PC-9 (cell line): ENCODE results near the gene UBA5.

Experiments used
- EZH2 ChIP-seq: fragments of 200-600 bp; sonication (generic); IDR thresholded peaks from 2 replicates; pipeline ENCODE4 v1.8.0; 2017; ENCODE audit warnings: antibody characterized with exemption, low read depth
- TF ChIP-seq, protein P1 (sequence below): fragments of 200-600 bp; sonication (generic); conservative IDR thresholded peaks from 2 replicates; pipeline ENCODE4 v1.6.1; 2017; ENCODE audit warnings: mixed run types, antibody characterized with exemption, mild to moderate bottlenecking, moderate library complexity

DNA sequence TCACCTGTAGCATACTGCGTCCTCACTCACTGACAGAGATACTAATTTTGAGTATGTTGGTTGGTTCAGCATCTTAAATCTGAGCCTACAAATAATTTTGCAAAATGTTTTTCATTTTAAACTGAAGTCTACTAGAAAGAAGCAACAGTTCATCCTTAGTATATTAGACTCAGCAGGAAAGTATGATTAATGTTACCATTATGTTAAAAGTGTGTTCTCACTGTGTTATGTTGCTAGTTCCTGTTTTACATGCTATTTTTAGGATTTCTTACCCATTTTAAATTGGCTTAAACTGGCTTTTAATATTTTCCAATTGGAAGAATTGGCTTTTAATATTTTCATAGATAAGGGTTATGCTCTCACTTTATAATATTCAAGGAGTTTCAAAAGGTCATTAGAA is 37.4 kb upstream of the UBA5 start:
- TF ChIP-seq, protein P1, sequence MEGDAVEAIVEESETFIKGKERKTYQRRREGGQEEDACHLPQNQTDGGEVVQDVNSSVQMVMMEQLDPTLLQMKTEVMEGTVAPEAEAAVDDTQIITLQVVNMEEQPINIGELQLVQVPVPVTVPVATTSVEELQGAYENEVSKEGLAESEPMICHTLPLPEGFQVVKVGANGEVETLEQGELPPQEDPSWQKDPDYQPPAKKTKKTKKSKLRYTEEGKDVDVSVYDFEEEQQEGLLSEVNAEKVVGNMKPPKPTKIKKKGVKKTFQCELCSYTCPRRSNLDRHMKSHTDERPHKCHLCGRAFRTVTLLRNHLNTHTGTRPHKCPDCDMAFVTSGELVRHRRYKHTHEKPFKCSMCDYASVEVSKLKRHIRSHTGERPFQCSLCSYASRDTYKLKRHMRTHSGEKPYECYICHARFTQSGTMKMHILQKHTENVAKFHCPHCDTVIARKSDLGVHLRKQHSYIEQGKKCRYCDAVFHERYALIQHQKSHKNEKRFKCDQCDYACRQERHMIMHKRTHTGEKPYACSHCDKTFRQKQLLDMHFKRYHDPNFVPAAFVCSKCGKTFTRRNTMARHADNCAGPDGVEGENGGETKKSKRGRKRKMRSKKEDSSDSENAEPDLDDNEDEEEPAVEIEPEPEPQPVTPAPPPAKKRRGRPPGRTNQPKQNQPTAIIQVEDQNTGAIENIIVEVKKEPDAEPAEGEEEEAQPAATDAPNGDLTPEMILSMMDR, result no peak
- TF ChIP-seq EZH2, result no peak
